NCI-H446 (cell line): ENCODE measurements around the gene FASTKD2.
A peak's percentile ranks its signal among the peaks of the same experiment; 100 is the strongest.
"Not testable (repeated sequence)": the region's sequence is repeated elsewhere in the genome, so short reads cannot be mapped to it uniquely, and the experiment has no call there.

ENCODE experiments used
- DNase-seq, 2 experiments: peaks; one replicate each; lab custom pipeline; 2025; lab: John Stamatoyannopoulos, UW

FASTKD2 gene

GRCh38 chr2:206790311-206790935 lies 25.0 kb downstream of the FASTKD2 start:
- no peak for DNase-seq

GRCh38 chr2:206792645-206793044 lies 27.2 kb downstream of the FASTKD2 start:
- no peak for DNase-seq

- DNase-seq: no peak
Observed at GRCh38 chr2:206797376-206797775, 32.0 kb downstream of the FASTKD2 start.

GRCh38 chr2:206798000-206798399 lies 32.6 kb downstream of the FASTKD2 start:
- DNase-seq: no peak

- DNase-seq: no peak
Observed at GRCh38 chr2:206799083-206799482, 33.7 kb downstream of the FASTKD2 start.

- peak; percentile 83 to 90 for DNase-seq
Observed at GRCh38 chr2:206800506-206801417, 35.4 kb downstream of the FASTKD2 start.

- DNase-seq: peak; percentile 13 to 62
Observed at GRCh38 chr2:206801418-206802189, 36.2 kb downstream of the FASTKD2 start.

- peak in 1 of 2 experiments; percentile 54 for DNase-seq
Observed at GRCh38 chr2:206802654-206803514, 37.5 kb downstream of the FASTKD2 start.

GRCh38 chr2:206804326-206804725 lies 38.9 kb downstream of the FASTKD2 start:
- no peak for DNase-seq

- peak in 1 of 2 experiments; percentile 13 for DNase-seq
Observed at GRCh38 chr2:206805887-206806607, 40.6 kb downstream of the FASTKD2 start.

GRCh38 chr2:206807624-206808023 lies 42.2 kb downstream of the FASTKD2 start:
- not testable (repeated sequence) for DNase-seq

GRCh38 chr2:206812471-206812870 lies 47.1 kb downstream of the FASTKD2 start:
- not testable (repeated sequence) for DNase-seq

- no peak for DNase-seq
Observed at GRCh38 chr2:206814498-206814897, 49.1 kb downstream of the FASTKD2 start.

GRCh38 chr2:206820807-206821206 lies 55.4 kb downstream of the FASTKD2 start:
- no peak for DNase-seq

GRCh38 chr2:206823178-206823577 lies 57.8 kb downstream of the FASTKD2 start:
- no peak for DNase-seq

- no peak for DNase-seq
Observed at GRCh38 chr2:206824087-206824618, 58.7 kb downstream of the FASTKD2 start.

GRCh38 chr2:206824993-206825392 lies 59.6 kb downstream of the FASTKD2 start:
- no peak for DNase-seq

- DNase-seq: no peak
Observed at GRCh38 chr2:206831442-206831995, 66.1 kb downstream of the FASTKD2 start.

- no peak for DNase-seq
Observed at GRCh38 chr2:206832873-206833272, 67.5 kb downstream of the FASTKD2 start.

- no peak for DNase-seq
Observed at GRCh38 chr2:206833291-206833690, 67.9 kb downstream of the FASTKD2 start.
